Cardiac fibroblast (primary cell): ENCODE data around the gene NCAM1.

Source experiments
- DNase-seq, 2 donors: peaks; one replicate each; pipeline versions ENCODE4 v3.0.0 to v3.0.0-alpha.2; 2010; ENCODE audit warnings: low read depth in 2 of 2
- H3K4me3 ChIP-seq, 2 donors: replicated peaks in 1 of 2; 1 replicate in 1 of 2; 2 replicates in 1 of 2; pipeline ENCODE4 v1.5.1; 2011; ENCODE audit warnings: low read depth in 2 of 2, low read length in 2 of 2, mild to moderate bottlenecking in 2 of 2, moderate library complexity in 1 of 2
- CTCF ChIP-seq: IDR thresholded peaks from one replicate; pipeline ENCODE4 v1.5.1; 2011; ENCODE audit warnings: low read depth, mild to moderate bottlenecking, low read length, inconsistent platforms

The NCAM1 gene

GRCh38 chr11:113269636-113270035 is 308.4 kb downstream of the NCAM1 start:
- TF ChIP-seq CTCF, result no peak
- no peak overlapping the region for H3K4me3 ChIP-seq
- DNase-seq, result no peak

GRCh38 chr11:113270080-113270479 is 308.9 kb downstream of the NCAM1 start:
- no peak for TF ChIP-seq CTCF
- no peak for DNase-seq
- H3K4me3 ChIP-seq, result no peak overlapping the region

- DNase-seq, result no peak
- H3K4me3 ChIP-seq, result no peak overlapping the region
- no peak for TF ChIP-seq CTCF
Measured at GRCh38 chr11:113271551-113272245, 310.5 kb downstream of the NCAM1 start.

GRCh38 chr11:113272281-113272680 is 311.1 kb downstream of the NCAM1 start:
- no peak for TF ChIP-seq CTCF
- DNase-seq, result no peak
- H3K4me3 ChIP-seq, result no peak overlapping the region

GRCh38 chr11:113272927-113273615 is 311.9 kb downstream of the NCAM1 start:
- TF ChIP-seq CTCF, result no peak
- no peak overlapping the region for H3K4me3 ChIP-seq
- no peak for DNase-seq

- TF ChIP-seq CTCF, result no peak
- H3K4me3 ChIP-seq, result no peak overlapping the region
- DNase-seq, result no peak
Measured at GRCh38 chr11:113273720-113274119, 312.5 kb downstream of the NCAM1 start.
